WTC11 (cell line): ENCODE measurements around the gene VWF.

Source experiments
- CREB1 ChIP-seq: sonication (generic); formaldehyde crosslinking; IDR thresholded peaks from 2 replicates; pipeline ENCODE4 v1.8.0; 2023; ENCODE audit warnings: mild to moderate bottlenecking, missing genetic modification reagents
- CTCF ChIP-seq: fragments of 200-600 bp; IDR thresholded peaks from 2 replicates; pipeline ENCODE4 v1.8.0; 2022; ENCODE audit warnings: antibody characterized with exemption
- EMX1 ChIP-seq: fragments of 250-450 bp; sonication (Bioruptor Pico); IDR thresholded peaks from 2 replicates; pipeline ENCODE4 v1.8.0; 2021; ENCODE audit warnings: mild to moderate bottlenecking
- IRF2 ChIP-seq: sonication (generic); formaldehyde crosslinking; IDR thresholded peaks from 2 replicates; pipeline ENCODE4 v1.8.0; 2022; ENCODE audit warnings: low read depth, missing genetic modification reagents, borderline replicate concordance
- MYBL2 ChIP-seq: sonication (generic); formaldehyde crosslinking; IDR thresholded peaks from 2 replicates; pipeline ENCODE4 v1.8.1; 2023; ENCODE audit warnings: mild to moderate bottlenecking, moderate library complexity, missing genetic modification reagents
- SMAD3 ChIP-seq: sonication (generic); formaldehyde crosslinking; IDR thresholded peaks from 2 replicates; pipeline ENCODE4 v1.8.0; 2022; ENCODE audit warnings: missing genetic modification reagents, mild to moderate bottlenecking, borderline replicate concordance
- SP1 ChIP-seq: sonication (generic); formaldehyde crosslinking; conservative IDR thresholded peaks from 2 replicates; pipeline ENCODE4 v1.8.1; 2022; ENCODE audit warnings: missing genetic modification reagents
- ZNF263 ChIP-seq: sonication (generic); formaldehyde crosslinking; IDR thresholded peaks from 2 replicates; pipeline ENCODE4 v1.8.1; 2022; ENCODE audit warnings: low read depth, mild to moderate bottlenecking, moderate library complexity, missing genetic modification reagents
- TF ChIP-seq, protein P1 (sequence below): sonication (generic); formaldehyde crosslinking; IDR thresholded peaks from 2 replicates; pipeline ENCODE4 v1.8.1; 2022; ENCODE audit warnings: missing genetic modification reagents, borderline replicate concordance
- TF ChIP-seq, protein P2 (sequence below): sonication (generic); formaldehyde crosslinking; IDR thresholded peaks from 2 replicates; pipeline ENCODE4 v1.8.1; 2023; ENCODE audit warnings: mild to moderate bottlenecking, missing genetic modification reagents, moderate library complexity

- TF ChIP-seq CTCF (no peak), ZNF263 (CRISPR knock-in tag) (no peak), EMX1 (CRISPR knock-in tag) (no peak), CREB1 (no peak), SMAD3 (CRISPR knock-in tag) (no peak), SP1 (CRISPR knock-in tag) (no peak), IRF2 (CRISPR knock-in tag) (no peak), MYBL2 (no peak)
- TF ChIP-seq, protein P1, sequence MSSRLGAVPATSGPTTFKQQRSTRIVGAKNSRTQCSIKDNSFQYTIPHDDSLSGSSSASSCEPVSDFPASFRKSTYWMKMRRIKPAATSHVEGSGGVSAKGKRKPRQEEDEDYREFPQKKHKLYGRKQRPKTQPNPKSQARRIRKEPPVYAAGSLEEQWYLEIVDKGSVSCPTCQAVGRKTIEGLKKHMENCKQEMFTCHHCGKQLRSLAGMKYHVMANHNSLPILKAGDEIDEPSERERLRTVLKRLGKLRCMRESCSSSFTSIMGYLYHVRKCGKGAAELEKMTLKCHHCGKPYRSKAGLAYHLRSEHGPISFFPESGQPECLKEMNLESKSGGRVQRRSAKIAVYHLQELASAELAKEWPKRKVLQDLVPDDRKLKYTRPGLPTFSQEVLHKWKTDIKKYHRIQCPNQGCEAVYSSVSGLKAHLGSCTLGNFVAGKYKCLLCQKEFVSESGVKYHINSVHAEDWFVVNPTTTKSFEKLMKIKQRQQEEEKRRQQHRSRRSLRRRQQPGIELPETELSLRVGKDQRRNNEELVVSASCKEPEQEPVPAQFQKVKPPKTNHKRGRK (CRISPR knock-in tag), result no peak
- TF ChIP-seq, protein P2, sequence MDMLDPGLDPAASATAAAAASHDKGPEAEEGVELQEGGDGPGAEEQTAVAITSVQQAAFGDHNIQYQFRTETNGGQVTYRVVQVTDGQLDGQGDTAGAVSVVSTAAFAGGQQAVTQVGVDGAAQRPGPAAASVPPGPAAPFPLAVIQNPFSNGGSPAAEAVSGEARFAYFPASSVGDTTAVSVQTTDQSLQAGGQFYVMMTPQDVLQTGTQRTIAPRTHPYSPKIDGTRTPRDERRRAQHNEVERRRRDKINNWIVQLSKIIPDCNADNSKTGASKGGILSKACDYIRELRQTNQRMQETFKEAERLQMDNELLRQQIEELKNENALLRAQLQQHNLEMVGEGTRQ (CRISPR knock-in tag), result no peak
Measured at GRCh38 chr12:5976711-5977110, 147.8 kb downstream of the VWF start.
